BE2C (cell line): ENCODE results near the gene SMTN.
A peak's percentile ranks its signal among the peaks of the same experiment; 100 is the strongest.

Source experiments
- DNase-seq: peaks from one replicate; pipeline ENCODE4 v3.0.0-alpha.2; 2020
- H3K27me3 ChIP-seq: fragments of 250-450 bp; sonication (Bioruptor Pico); 2 replicates; pipeline ENCODE4 v1.5.1; 2020; ENCODE audit warnings: mild to moderate bottlenecking
- H3K36me3 ChIP-seq: fragments of 250-450 bp; sonication (Bioruptor Pico); 2 replicates; pipeline ENCODE4 v1.5.1; 2020; ENCODE audit warnings: mild to moderate bottlenecking
- H3K4me1 ChIP-seq: fragments of 250-450 bp; sonication (Bioruptor Pico); 2 replicates; pipeline ENCODE4 v1.5.1; 2020
- H3K4me3 ChIP-seq: 2 replicates; pipeline ENCODE4 v1.5.1; 2011; ENCODE audit warnings: low read depth, low read length
- H3K9me3 ChIP-seq: fragments of 250-450 bp; sonication (Bioruptor Pico); 2 replicates; pipeline ENCODE4 v1.5.1; 2020
- TF ChIP-seq, protein P1 (sequence below): IDR thresholded peaks from 2 replicates; pipeline ENCODE4 v1.5.1; 2012; ENCODE audit warnings: mild to moderate bottlenecking, low read depth, low read length

The SMTN gene

GRCh38 chr22:31088233-31088986 is 7.3 kb downstream of the SMTN start:
- Histone ChIP-seq H3K27me3 (no peaks in the 10 kb centered on the region), H3K4me3 (no peak overlapping the region), H3K9me3 (no peaks in the 10 kb centered on the region), H3K4me1 (no peaks in the 10 kb centered on the region), H3K36me3 (no peaks in the 10 kb centered on the region)
- DNase-seq: no peak
- TF ChIP-seq, protein P1, sequence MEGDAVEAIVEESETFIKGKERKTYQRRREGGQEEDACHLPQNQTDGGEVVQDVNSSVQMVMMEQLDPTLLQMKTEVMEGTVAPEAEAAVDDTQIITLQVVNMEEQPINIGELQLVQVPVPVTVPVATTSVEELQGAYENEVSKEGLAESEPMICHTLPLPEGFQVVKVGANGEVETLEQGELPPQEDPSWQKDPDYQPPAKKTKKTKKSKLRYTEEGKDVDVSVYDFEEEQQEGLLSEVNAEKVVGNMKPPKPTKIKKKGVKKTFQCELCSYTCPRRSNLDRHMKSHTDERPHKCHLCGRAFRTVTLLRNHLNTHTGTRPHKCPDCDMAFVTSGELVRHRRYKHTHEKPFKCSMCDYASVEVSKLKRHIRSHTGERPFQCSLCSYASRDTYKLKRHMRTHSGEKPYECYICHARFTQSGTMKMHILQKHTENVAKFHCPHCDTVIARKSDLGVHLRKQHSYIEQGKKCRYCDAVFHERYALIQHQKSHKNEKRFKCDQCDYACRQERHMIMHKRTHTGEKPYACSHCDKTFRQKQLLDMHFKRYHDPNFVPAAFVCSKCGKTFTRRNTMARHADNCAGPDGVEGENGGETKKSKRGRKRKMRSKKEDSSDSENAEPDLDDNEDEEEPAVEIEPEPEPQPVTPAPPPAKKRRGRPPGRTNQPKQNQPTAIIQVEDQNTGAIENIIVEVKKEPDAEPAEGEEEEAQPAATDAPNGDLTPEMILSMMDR: no peak

DNA sequence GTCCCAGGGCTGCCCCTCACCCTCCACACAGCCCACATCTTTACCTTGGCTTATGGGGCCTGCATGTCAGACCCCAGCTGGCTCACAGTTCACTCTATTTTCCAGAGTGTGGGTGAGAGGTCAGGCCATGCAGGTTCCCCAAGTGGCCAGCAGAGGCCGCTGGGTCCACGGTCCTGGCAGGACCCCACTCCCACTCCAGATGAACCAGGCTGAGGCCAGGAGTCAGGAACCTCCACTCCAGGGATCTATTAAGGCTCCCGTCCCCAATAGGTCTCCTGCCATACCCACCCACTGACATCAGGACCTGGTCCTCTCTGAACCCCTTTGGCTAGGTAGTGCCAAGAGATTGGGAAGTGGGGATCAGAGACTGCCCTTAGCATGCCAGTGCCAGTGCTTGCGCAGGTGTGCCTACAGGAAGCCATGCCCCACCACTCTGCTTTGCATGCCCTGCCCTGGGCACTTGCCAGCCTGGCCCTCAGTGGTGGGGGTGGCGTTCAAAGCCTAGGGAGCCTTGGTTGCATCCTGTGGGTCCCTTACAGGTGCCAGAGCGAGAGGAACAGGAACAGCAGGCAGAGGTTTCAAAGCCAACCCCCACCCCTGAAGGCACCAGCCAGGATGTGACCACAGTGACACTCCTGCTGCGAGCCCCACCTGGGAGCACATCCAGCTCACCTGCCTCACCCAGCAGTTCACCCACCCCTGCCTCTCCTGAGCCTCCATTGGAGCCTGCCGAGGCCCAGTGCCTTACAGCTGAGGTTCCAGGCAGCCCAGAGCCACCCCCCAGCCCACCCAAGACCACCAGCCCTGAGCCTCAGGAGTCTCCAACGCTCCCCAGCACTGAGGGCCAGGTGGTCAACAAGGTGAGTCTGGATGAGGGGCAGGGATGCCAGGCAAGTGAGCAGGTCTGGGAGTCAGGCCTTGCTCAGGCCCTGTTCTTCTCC is 8.3 kb downstream of the SMTN start:
- Histone ChIP-seq H3K9me3 (no peaks in the 10 kb centered on the region), H3K4me1 (no peaks in the 10 kb centered on the region), H3K27me3 (no peaks in the 10 kb centered on the region), H3K4me3 (no peak overlapping the region), H3K36me3 (no peaks in the 10 kb centered on the region)
- peak; percentile 76 for DNase-seq
- TF ChIP-seq, protein P1: peak; percentile 94

DNA sequence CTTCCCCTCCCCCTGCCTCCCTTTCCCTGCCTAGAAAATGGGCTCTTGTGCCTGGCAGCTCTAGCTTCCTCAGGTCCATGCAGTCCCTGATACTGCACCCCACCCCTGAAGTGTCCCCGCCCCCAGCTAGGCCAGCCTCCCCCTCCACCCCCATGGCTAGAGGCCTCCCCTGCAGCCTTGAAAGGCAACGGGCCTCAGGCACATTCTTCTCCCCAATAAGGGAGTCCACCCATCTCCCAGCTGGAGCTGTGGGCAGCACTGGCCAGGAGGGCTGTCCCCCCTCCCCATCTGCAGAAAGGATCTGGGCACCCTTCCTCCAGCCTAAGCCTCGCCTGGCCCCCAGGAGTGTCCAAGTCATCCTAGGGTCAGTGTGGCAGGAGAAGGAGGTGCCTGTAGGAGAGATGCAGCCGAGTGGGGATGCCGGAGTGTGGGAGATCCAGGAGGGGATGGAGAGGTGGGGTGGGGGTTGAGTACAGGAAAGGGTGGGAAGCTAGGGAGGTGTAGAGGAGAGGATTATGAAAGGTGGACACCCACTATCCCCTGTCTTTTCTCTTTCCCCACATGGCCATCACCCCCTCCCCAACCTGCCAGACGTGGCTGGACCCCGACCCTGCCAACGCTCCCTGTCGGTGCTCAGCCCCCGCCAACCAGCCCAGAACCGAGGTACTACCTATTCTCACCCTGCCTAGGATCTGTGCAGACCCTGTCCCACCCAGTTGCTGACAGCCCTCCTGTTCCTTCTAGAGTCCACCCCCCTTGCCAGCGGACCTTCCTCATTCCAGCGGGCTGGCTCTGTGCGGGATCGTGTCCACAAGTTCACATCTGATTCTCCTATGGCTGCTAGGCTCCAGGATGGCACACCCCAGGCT is 9.3 kb downstream of the SMTN start:
- no peaks in the 10 kb centered on the region for H3K4me1 ChIP-seq
- H3K36me3 ChIP-seq: no peaks in the 10 kb centered on the region
- DNase-seq: no peak
- TF ChIP-seq, protein P1: no peak
- H3K4me3 ChIP-seq: no peak overlapping the region
- no peaks in the 10 kb centered on the region for H3K27me3 ChIP-seq
- no peaks in the 10 kb centered on the region for H3K9me3 ChIP-seq

DNA sequence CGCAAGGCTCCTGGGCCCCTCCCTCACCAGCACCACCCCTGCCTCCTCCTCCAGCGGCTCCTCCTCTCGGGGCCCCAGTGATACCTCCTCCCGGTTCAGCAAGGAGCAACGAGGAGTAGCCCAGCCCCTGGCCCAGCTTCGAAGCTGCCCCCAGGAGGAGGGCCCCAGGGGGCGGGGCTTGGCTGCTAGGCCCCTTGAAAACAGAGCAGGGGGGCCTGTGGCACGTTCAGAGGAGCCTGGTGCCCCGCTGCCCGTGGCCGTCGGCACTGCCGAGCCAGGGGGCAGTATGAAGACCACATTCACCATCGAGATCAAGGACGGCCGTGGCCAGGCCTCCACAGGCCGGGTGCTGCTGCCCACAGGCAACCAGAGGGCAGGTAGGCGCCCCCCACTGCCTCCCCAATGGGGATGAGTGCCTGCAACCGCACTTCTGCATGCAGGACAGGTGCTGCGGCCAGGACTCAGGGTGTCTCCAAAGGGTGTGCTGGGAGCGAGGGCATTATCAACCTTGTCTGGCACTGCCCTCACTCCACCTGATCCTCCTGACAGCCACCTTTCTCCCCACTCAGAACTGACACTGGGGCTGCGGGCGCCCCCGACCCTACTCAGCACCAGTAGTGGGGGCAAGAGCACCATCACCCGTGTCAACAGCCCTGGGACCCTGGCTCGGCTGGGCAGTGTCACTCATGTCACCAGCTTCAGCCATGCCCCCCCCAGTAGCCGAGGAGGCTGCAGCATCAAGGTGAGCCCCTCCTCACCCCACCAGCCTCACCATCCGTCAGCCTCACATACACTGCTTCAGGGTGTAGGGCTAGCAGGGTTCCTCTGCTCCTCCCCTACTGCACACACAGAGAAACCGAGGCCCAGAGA is 10.2 kb downstream of the SMTN start:
- H3K4me3 ChIP-seq: no peak overlapping the region
- DNase-seq: no peak
- no peaks in the 10 kb centered on the region for H3K36me3 ChIP-seq
- no peaks in the 10 kb centered on the region for H3K4me1 ChIP-seq
- H3K27me3 ChIP-seq: no peaks in the 10 kb centered on the region
- no peaks in the 10 kb centered on the region for H3K9me3 ChIP-seq
- TF ChIP-seq, protein P1: no peak

GRCh38 chr22:31092161-31092560 is 11.0 kb downstream of the SMTN start:
- no peaks in the 10 kb centered on the region for H3K27me3 ChIP-seq
- TF ChIP-seq, protein P1: no peak
- no peak overlapping the region for H3K4me3 ChIP-seq
- no peak for DNase-seq
- no peaks in the 10 kb centered on the region for H3K36me3 ChIP-seq
- H3K4me1 ChIP-seq: no peaks in the 10 kb centered on the region
- no peaks in the 10 kb centered on the region for H3K9me3 ChIP-seq
